H1 (cell line): ENCODE data around the gene ACTN4. TPM values are rescaled to one million over a fixed set of nuclear protein-coding genes. Genes with fewer than 3 reads are reported as not detected.

ENCODE experiments used
- CREB1 ChIP-seq: IDR thresholded peaks from 2 replicates; pipeline ENCODE4 v1.6.1; 2012; ENCODE audit warnings: inconsistent platforms
- RXRA ChIP-seq: IDR thresholded peaks from 2 replicates; pipeline ENCODE4 v1.6.1; 2011; ENCODE audit warnings: low read depth, mild to moderate bottlenecking, low read length, moderate library complexity; ENCODE audit not compliant: insufficient read depth
- SAP30 ChIP-seq: fragments of 300-600 bp; sonication (generic); IDR thresholded peaks from 2 replicates; pipeline ENCODE4 v1.7.1; 2012; ENCODE audit warnings: low read length, moderate library complexity, mild to moderate bottlenecking, inconsistent platforms; ENCODE audit not compliant: insufficient read depth, insufficient replicate concordance
- TBP ChIP-seq: IDR thresholded peaks from 2 replicates; pipeline ENCODE4 v1.6.1; 2011; ENCODE audit warnings: low read depth, low read length, improper control_type of control experiment
- polyA plus RNA-seq, 7 experiments: library from polyadenylated mRNA; depleted of rRNA in 3 of 7; stranded (reverse) in 5 of 7; unstranded in 2 of 7; fragments of >200 nt in 5 of 7; fragments of 200-250 nt in 2 of 7; gene quantifications; 1 replicate in 5 of 7; 2 replicates in 1 of 7; 4 replicates in 1 of 7; pipeline versions ENCODE4 v1.2.1 to v1.2.3, GENCODE V29; 2011 to 2013; ENCODE audit warnings: missing spikeins in 2 of 7, mixed read lengths in 2 of 7
- total RNA-seq: library from RNA; stranded (reverse); fragmentation: NEBNext Ultra II Directional; extraction: Animal tissue kit (Norgen Biotek cat#: 25700); gene quantifications from 2 replicates; pipeline ENCODE4 v1.2.1, GENCODE V29; 2021

ACTN4 gene
- total and polyA plus RNA-seq, 2 of the 8 experiments (the other 6 are each of a cell fraction or from before 2014, with no cell fraction given) = 211 to 520 TPM

GRCh38 chr19:38667661-38668171 is 20.3 kb downstream of the ACTN4 start (continued):
- TF ChIP-seq CREB1 = no peak
- TF ChIP-seq SAP30 = no peak
- TF ChIP-seq RXRA = no peak
- TF ChIP-seq TBP = no peak
